Liver (tissue), 9 donors: ENCODE results near the gene PDCL2. TPM values are rescaled to one million over a fixed set of nuclear protein-coding genes. Genes with fewer than 3 reads are reported as not detected.

Experiments
- DNase-seq: peaks from one replicate; pipeline ENCODE4 v3.0.0-alpha.2; 2017; ENCODE audit warnings: low spot score
- H3K27ac ChIP-seq, 2 donors: one replicate each; pipeline ENCODE4 v1.7.0; 2013; ENCODE audit warnings: inconsistent platforms in 2 of 2, low read length in 2 of 2, control low read depth in 1 of 2, low read depth in 1 of 2, mild to moderate bottlenecking in 1 of 2
- H3K27me3 ChIP-seq, 4 donors: one replicate each; pipeline versions ENCODE4 v1.6.1 to v1.7.0; 2013; ENCODE audit warnings: low read length in 3 of 4, inconsistent platforms in 1 of 4, mild to moderate bottlenecking in 1 of 4, moderate library complexity in 1 of 4; ENCODE audit not compliant: control insufficient read depth in 4 of 4, insufficient read depth in 4 of 4
- H3K36me3 ChIP-seq, 4 donors: one replicate each; pipeline versions ENCODE4 v1.6.1 to v1.7.0; 2013; ENCODE audit warnings: low read length in 3 of 4, mild to moderate bottlenecking in 3 of 4, low read depth in 1 of 4, moderate library complexity in 1 of 4; ENCODE audit not compliant: control insufficient read depth in 4 of 4, insufficient read depth in 3 of 4
- H3K4me1 ChIP-seq, 4 donors: one replicate each; pipeline versions ENCODE4 v1.6.1 to v1.7.0; 2013; ENCODE audit warnings: low read length in 3 of 4, mild to moderate bottlenecking in 3 of 4, moderate library complexity in 1 of 4; ENCODE audit not compliant: control insufficient read depth in 4 of 4, insufficient read depth in 4 of 4
- H3K4me3 ChIP-seq, 3 donors: one replicate each; pipeline versions ENCODE4 v1.6.1 to v1.7.0; 2013; ENCODE audit warnings: low read length in 3 of 3, control low read depth in 1 of 3, low read depth in 1 of 3, mild to moderate bottlenecking in 1 of 3
- H3K9ac ChIP-seq, 2 donors: one replicate each; pipeline ENCODE4 v1.7.0; 2013; ENCODE audit warnings: low read length in 2 of 2, mild to moderate bottlenecking in 2 of 2, moderate library complexity in 2 of 2, control low read depth in 1 of 2, low read depth in 1 of 2
- H3K9me3 ChIP-seq, 4 donors: one replicate each; pipeline versions ENCODE4 v1.6.1 to v1.7.0; 2013; ENCODE audit warnings: low read length in 3 of 4; ENCODE audit not compliant: control insufficient read depth in 4 of 4
- EGR1 ChIP-seq, 2 donors: IDR thresholded peaks; 2 replicates each; pipeline ENCODE4 v1.6.1; 2016 to 2018; ENCODE audit warnings: antibody characterized with exemption in 2 of 2, low read depth in 2 of 2
- FOXA2 ChIP-seq: IDR thresholded peaks from 2 replicates; pipeline ENCODE4 v1.6.1; 2016; ENCODE audit warnings: antibody characterized with exemption
- HNF4A ChIP-seq, 2 donors: conservative IDR thresholded peaks; 2 replicates each; pipeline ENCODE4 v1.6.1; 2016; ENCODE audit warnings: antibody characterized with exemption in 2 of 2, mild to moderate bottlenecking in 2 of 2
- HNF4G ChIP-seq: IDR thresholded peaks from 2 replicates; pipeline ENCODE4 v1.6.1; 2016; ENCODE audit warnings: antibody characterized with exemption
- NR2F2 ChIP-seq: IDR thresholded peaks from 2 replicates; pipeline ENCODE4 v1.6.1; 2016; ENCODE audit warnings: antibody characterized with exemption
- RAD21 ChIP-seq, 2 donors: IDR thresholded peaks; 2 replicates each; pipeline ENCODE4 v1.6.1; 2016; ENCODE audit warnings: antibody characterized with exemption in 2 of 2, mild to moderate bottlenecking in 2 of 2
- RXRA ChIP-seq, 2 donors: IDR thresholded peaks; 2 replicates each; pipeline ENCODE4 v1.6.1; 2017 to 2018; ENCODE audit warnings: antibody characterized with exemption in 2 of 2, mild to moderate bottlenecking in 1 of 2
- SP1 ChIP-seq: IDR thresholded peaks from 2 replicates; pipeline ENCODE4 v1.6.1; 2018; ENCODE audit warnings: antibody characterized with exemption, mild to moderate bottlenecking
- TAF1 ChIP-seq: conservative IDR thresholded peaks from 2 replicates; pipeline ENCODE4 v1.6.1; 2016; ENCODE audit warnings: antibody characterized with exemption, mild to moderate bottlenecking
- YY1 ChIP-seq: IDR thresholded peaks from 2 replicates; pipeline ENCODE4 v1.6.1; 2016; ENCODE audit warnings: antibody characterized with exemption, mild to moderate bottlenecking
- ZBTB33 ChIP-seq: IDR thresholded peaks from 2 replicates; pipeline ENCODE4 v1.6.1; 2016; ENCODE audit warnings: antibody characterized with exemption
- WGBS: extraction: QIAGEN DNeasy Blood & Tissue Kit; methylation state at CpG from one replicate; pipeline ENCODE4 v1.1.7; 2013; 5-methylcytosine and 5-hydroxymethylcytosine counted together
- polyA plus RNA-seq, 2 donors: library from polyadenylated mRNA; stranded (reverse) in 1 of 2; unstranded in 1 of 2; fragments of 200-250 nt in 1 of 2; fragments of >200 nt in 1 of 2; fragmentation: Nextera tagmentation in 1 of 2; extraction: Ambion mirVana in 1 of 2; gene quantifications; one replicate each; pipeline versions ENCODE4 v1.2.1 to v1.2.3, GENCODE V29; 2013 to 2015
- total RNA-seq, 2 donors: library from RNA; depleted of rRNA; stranded (reverse); fragments of >200 nt; gene quantifications; one replicate each; pipeline ENCODE4 v1.2.3, GENCODE V29; 2014
- TF ChIP-seq, protein P1 (sequence below): IDR thresholded peaks from 2 replicates; pipeline ENCODE4 v1.6.1; 2016; ENCODE audit warnings: antibody characterized with exemption, mild to moderate bottlenecking
- donor health status: healthy.
- donor health status: healthy.
- donor health status: healthy.
- donor health status: healthy.
- donor health status: healthy.

Gene PDCL2
- total and polyA plus RNA-seq, 4 donors: not detected

GRCh38 chr4:55608591-55608990 lies 16.5 kb upstream of the PDCL2 start (continued):
- TF ChIP-seq, protein P1, sequence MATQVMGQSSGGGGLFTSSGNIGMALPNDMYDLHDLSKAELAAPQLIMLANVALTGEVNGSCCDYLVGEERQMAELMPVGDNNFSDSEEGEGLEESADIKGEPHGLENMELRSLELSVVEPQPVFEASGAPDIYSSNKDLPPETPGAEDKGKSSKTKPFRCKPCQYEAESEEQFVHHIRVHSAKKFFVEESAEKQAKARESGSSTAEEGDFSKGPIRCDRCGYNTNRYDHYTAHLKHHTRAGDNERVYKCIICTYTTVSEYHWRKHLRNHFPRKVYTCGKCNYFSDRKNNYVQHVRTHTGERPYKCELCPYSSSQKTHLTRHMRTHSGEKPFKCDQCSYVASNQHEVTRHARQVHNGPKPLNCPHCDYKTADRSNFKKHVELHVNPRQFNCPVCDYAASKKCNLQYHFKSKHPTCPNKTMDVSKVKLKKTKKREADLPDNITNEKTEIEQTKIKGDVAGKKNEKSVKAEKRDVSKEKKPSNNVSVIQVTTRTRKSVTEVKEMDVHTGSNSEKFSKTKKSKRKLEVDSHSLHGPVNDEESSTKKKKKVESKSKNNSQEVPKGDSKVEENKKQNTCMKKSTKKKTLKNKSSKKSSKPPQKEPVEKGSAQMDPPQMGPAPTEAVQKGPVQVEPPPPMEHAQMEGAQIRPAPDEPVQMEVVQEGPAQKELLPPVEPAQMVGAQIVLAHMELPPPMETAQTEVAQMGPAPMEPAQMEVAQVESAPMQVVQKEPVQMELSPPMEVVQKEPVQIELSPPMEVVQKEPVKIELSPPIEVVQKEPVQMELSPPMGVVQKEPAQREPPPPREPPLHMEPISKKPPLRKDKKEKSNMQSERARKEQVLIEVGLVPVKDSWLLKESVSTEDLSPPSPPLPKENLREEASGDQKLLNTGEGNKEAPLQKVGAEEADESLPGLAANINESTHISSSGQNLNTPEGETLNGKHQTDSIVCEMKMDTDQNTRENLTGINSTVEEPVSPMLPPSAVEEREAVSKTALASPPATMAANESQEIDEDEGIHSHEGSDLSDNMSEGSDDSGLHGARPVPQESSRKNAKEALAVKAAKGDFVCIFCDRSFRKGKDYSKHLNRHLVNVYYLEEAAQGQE: no peak
- no peak for TF ChIP-seq SP1
- no peak for TF ChIP-seq HNF4A (conservative IDR thresholded peaks at IDR 0.05)

DNA sequence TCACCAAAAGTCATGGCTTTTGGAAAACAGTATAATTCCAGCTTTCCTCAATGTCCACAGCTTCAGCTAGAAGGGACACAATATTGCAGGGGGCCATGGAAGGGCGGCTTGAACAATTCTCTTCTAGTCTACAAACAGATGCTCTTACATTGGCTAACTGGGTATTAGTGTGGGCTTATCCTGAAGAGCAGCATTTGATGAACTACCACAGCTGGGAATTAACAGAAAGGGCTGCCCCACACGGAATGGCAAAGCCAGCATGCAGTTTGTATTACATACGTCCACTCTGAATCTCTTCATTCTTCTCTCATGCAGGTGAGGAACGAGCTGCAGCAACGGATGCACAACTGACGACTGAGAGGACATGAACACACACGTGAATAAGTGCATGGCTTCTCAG lies 13.0 kb upstream of the PDCL2 start:
- H3K27ac ChIP-seq: no peak overlapping the region
- H3K9ac ChIP-seq: no peak overlapping the region
- DNase-seq: no peak
- no peaks in the 10 kb centered on the region for H3K4me1 ChIP-seq
- H3K36me3 ChIP-seq: no peaks in the 10 kb centered on the region
- 73% methylated on average over 7 of the region's 7 CpGs for WGBS
- H3K27me3 ChIP-seq: no peaks in the 10 kb centered on the region
- H3K9me3 ChIP-seq: no peaks in the 10 kb centered on the region
- TF ChIP-seq SP1 (no peak), ZBTB33 (no peak), HNF4A (conservative IDR thresholded peaks at IDR 0.05) (no peak), EGR1 (IDR thresholded peaks at IDR 0.05; ENCODE audit: low read depth in 2 of 2) (no peak), RXRA (IDR thresholded peaks at IDR 0.05) (no peak), TAF1 (no peak), HNF4G (no peak), RAD21 (IDR thresholded peaks at IDR 0.05) (no peak), YY1 (no peak), FOXA2 (no peak)
- TF ChIP-seq, protein P1: no peak
- H3K4me3 ChIP-seq: no peak overlapping the region

GRCh38 chr4:55600640-55601039 lies 8.6 kb upstream of the PDCL2 start:
- no peaks in the 10 kb centered on the region for H3K27me3 ChIP-seq
- H3K27ac ChIP-seq: no peak overlapping the region
- no peak overlapping the region for H3K4me3 ChIP-seq
- TF ChIP-seq FOXA2 (no peak), ZBTB33 (no peak), NR2F2 (no peak), YY1 (no peak), HNF4G (no peak)
- TF ChIP-seq, protein P1: no peak
- no peak for DNase-seq
- H3K36me3 ChIP-seq: no peaks in the 10 kb centered on the region
- no peaks in the 10 kb centered on the region for H3K4me1 ChIP-seq
- H3K9me3 ChIP-seq: no peaks in the 10 kb centered on the region
- no peak overlapping the region for H3K9ac ChIP-seq
